Amniotic epithelial cell (primary cell): ENCODE data around the gene SLC10A6.

Experiments used
- DNase-seq: peaks from one replicate; pipeline ENCODE4 v3.0.0-alpha.2; 2010; ENCODE audit warnings: low read depth

The SLC10A6 gene

GRCh38 chr4:86848732-86849619 lies at the start of gene SLC10A6:
TSS of gene SLC10A6 (minus strand) at chr4:86849384. CDS start at chr4:86849115, 269 bp downstream.
- DNase-seq, result no peak

GRCh38 chr4:86898562-86898961 lies 49.4 kb upstream of the SLC10A6 start:
- DNase-seq, result peak; percentile 33

DNA sequence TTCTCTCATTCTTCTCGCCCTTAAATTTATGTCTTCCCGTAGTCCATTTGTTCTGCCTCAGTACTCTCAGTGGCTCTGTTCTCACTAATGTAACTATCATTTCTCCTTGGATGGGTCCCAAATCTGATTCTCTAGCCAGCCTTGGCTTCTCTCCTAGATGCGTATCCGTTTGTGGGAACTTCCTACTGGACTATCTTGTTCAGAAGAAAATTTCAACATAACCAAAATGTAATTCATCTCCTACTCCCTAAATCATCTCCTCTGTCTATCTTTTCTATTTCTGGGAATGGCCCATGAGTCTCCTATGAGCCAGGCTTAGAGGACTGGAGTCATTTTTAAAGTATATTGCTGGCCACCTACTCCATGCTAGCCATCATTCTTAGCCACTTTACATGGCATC lies 47.4 kb upstream of the SLC10A6 start:
- peak; percentile 67 for DNase-seq

DNA sequence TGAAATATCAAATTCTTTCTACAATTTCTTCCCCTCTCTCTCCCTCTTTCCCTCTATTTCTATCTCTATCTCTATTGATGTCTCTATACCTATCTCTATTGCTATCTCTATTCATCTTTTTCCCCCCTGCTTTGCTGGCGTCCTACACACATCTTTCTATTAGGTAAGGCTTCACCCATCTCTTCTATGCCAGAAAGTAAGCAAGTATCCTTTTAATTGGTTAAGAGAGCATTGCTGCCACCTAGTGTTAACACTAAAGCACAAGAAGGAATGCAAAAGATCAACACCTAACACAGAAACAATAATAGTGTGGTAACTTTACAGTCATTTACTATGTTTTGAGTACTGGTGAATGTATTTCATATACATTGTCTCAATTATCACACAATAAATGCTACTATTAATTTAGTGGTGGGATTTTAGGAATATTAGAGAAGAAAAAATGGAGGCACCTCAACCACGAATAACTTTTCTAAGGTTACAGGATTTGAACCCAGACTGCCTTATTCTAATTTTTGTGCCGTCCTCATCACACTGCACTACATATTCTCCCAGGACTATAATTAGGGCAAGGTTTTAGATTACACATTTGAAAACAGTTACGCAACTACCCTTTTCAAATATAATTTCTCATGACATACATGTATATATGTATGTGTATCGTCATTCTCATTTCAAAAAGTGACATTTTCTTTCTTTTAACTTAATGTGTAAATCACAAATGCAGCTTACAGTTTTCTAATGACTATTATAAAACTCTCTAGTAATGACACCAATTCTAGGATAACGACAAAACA lies 46.7 kb upstream of the SLC10A6 start:
- peak; percentile 72 for DNase-seq

DNA sequence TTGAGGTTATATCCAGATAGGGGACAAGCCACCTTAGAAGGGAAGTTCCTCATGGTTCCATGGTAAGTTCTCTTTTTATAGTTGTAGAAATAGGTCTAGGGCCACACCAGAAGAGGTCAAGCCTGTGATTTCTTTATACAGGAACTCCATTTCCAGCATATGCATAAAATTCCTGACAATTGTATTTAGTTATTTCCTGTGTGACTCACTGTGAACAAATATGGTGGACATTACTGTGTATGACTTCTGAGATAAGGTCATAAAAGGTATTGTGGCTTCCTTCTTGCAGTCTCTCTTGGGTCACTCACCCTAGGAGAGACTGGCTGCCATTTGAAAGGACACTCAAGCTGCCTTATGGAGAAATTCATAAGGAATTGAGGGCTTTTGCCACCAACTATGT lies 45.3 kb upstream of the SLC10A6 start:
- DNase-seq, result no peak

DNA sequence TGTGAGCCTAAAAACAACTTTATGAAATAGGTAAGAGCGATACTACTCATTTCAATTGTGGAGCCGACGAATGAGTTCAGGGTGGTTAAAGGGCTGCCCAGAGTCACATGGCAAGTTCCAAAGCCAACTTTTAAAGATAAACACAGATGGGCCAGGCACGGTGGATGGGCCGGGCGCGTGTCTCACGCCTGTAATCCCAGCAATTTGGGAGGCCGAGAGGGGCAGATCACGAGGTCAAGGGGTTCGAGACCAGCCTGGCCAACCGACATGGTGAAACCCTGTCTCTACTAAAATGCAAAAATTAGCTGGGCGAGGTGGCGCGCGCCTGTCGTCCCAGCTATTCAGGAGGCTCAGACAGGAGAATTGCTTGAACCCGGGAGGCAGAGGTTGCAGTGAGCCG lies 44.0 kb upstream of the SLC10A6 start:
- no peak for DNase-seq

DNA sequence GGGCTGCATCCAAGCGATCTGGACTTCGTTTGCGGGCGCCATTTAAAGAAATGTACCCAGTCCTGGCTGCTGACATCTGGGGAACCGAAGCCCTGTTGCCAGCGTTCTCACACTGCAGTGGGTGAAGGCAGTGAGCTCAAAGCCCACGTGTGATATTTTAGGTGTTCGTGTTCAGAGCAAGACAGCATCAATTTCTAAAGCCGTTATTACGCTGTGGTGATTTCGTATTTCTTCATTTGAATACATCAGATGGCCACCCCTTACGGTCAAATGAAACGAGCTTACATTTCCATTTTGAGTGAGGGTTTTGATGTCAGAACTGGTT lies 43.4 kb upstream of the SLC10A6 start:
- no peak for DNase-seq

DNA sequence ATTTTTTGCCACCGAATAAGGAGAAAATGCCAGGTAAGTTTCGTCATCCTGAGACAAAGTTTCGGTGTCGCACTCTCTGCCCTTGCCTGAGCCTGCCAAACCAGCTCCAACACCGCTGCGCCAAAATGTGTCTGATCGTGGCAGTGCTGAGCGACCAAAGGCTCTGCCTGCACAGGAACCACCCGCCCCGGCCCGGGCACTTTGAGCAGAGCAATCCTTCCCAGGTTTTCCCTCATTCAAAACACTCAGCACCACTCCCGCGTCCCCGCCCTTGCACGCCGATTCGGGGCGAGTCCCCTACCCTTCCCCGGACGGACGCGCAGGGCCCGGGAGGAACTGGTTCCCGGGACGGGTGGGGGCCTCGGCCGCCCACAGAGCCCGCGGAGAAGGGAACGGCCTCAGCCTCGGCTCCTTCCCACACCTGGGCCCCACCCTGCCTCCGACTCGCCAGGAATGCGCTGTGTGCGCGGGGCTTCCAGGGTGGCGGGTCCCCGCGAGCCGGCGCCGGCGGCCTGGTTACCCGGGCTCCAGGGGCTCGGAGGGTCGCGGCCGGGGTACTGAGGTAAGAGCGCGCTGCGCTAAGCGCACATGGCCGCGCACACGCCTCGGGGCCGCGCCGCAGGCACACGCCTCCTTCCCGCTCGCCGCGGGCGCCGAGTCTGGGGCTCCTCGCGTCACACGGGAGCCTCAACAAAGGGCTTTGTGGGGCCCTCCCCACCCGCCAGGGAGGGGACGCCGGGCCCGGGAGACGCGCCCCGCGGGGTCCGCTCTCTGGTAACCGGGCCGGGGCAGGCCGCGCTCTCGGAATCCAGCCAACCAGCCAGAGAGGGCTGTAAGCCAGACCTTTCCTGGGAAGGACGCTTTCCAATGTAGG lies 42.8 kb upstream of the SLC10A6 start, which contains the start of gene C4orf36:
Gene C4orf36 (minus strand): TSS at position 661 of the 874 bp plus-strand sequence. CDS start 902 bp downstream, outside the sequence.
- no peak for DNase-seq

DNA sequence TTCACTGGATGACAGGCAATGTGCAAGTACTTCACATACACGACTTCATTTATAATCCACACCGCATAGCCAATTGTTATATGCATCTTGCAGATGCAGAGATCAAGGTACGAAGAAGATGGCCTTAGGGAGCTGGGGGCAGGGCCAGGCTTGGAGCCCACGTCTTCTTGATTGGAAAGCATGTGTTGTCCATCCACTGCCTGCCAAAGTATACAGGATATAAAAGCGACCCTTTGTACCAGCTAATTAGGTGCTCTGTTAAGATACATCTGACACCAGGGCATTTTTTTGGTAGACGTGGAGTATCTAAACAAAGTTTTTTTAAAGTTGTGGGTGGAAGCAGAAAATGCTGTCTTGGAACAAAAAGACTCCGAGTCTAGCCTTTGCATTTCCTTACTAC lies 41.6 kb upstream of the SLC10A6 start:
- no peak for DNase-seq

DNA sequence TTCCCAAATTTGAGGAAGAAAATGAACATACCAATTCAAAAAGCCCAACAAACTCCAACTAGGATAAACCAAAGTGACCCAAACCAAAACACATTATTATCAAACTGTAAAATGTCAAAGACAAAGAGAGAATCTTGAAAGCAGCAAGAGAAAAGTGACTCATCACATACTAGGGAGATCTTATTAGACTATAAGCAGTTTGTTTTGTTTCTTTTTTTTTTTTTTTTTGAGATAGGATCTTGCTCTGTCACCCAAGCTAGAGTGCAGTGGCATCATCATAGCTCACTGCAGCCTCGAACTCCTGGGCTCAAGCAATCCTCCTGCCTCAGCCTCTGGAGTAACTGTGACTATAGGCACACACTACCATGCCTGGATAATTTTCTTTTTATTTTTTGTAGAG lies 30.5 kb upstream of the SLC10A6 start:
- DNase-seq, result no peak

- no peak for DNase-seq
These were observed 29.5 kb upstream of the SLC10A6 start for GRCh38 chr4:86878640-86879039.

- DNase-seq, result no peak
These were observed 27.9 kb upstream of the SLC10A6 start for GRCh38 chr4:86876894-86877685.

DNA sequence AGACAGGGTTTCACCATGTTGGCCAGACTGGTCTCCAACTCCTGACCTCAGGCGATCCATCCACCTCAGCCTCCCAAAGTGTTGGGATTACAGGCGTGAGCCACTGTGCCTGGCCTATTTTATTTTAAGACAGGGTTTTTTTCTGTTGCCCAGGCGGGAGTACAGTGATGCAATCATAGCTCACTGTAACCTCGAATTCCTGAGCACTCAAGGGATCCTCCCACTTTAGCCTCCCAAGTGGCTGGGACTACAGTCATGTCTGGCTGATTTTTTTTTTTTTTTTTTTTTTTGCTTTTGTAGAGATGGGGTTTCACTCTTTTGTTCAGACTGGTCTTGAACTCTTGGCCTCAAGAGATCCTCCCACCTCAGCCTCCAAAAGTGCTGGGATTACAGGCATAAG lies 26.3 kb upstream of the SLC10A6 start:
- DNase-seq, result peak; percentile 33

DNA sequence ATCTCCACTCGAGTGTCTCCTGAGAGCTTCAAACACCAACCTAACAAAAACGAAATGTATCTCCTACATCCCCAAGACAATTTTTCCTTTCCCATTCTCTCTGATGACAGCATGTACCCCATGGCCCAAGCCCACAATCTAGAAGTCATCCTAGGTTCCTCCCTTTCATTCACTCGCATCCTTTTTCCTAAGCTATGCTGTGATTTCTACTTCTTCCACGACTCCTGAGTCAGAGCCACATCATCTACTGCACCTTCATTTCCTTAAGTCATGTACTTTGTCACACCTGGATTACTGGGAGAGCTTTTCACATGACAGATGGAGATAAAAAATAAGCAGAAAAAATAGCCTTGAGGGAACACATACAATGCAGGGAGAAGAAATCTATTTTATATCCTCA lies 23.0 kb upstream of the SLC10A6 start:
- DNase-seq, result no peak

DNA sequence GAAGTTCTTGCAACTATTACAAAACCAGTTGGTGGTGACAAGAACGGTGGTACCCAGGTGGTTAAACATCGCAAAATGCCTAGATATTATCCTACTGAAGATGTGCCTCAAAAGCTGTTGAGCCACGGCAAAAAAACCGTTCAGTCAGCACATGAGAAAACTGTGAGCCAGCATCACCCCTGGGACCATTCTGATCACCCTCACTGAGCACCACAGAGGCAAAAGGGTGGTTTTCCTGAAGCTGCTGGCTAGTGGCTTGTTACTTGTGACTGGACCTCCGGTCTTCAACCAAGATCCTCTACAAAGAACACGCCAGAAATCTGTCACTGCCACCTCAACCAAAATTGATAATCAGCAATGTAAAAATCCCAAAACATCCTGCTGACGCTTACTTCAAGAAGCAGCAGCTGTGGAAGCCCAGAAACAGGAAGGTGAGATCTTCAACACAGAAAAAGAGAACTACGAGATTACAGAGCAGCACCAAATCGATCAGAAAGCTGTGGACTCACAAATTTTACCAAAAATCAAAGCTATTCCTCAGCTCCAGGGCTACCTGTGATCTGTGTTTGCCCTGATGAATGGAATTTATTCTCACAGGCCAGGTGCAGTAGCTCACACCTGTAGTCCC lies 21.4 kb upstream of the SLC10A6 start:
- no peak for DNase-seq

DNA sequence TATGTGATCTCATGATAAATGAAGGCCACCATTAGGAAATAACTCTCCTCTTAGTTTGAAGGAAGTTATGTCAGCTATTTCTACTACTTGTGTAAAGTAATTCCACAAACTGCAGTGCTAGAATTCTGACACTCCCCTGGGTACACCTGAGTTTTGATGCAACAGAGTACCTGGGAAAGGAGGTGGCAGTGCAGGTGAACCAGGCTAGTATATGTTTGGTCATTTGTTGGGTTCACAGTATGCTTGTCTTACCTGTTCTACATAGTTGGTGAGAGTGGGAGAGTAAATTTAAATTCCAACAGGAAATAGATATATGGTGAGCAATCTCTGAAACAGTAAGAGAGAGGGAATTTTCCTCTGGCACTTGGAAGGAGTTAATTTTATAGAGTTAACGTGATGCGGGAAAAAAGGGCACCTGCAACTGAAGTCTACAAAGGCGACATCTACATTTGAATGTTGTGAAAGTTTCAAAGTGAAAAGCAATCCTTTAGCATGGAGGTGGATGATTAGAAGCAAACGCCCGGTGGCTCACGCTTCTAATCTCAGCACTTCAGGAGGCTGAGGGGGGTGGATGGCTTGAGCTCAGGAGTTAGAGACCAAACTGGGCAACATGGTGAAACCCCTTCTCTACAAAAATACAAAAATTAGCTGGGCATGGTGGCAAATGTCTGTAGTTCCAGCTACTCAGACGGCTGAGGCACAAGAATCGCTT lies 8.3 kb upstream of the SLC10A6 start:
- DNase-seq, result no peak

DNA sequence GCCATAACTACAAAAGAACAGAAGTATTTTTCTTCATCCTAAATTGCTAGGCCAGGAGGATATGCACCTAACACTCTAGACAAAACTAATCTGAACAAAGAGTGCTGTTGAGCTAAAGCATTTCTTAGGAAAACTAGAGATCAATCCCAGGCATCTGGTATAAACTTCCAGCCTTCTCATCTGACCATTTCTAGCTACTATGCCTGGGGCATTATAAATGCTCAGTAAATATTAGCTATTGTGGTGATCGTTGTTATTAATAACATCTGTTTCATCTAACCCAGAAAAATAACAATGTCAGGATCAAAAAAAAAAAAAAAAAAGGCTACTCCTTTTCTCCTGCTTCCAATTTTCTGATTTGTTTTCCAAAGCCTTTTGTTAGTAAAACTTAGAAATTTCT lies 7.7 kb upstream of the SLC10A6 start:
- no peak for DNase-seq

GRCh38 chr4:86855572-86855971 lies 6.4 kb upstream of the SLC10A6 start:
- DNase-seq, result peak; percentile 72

GRCh38 chr4:86853209-86853608 lies 4.0 kb upstream of the SLC10A6 start:
- no peak for DNase-seq

DNA sequence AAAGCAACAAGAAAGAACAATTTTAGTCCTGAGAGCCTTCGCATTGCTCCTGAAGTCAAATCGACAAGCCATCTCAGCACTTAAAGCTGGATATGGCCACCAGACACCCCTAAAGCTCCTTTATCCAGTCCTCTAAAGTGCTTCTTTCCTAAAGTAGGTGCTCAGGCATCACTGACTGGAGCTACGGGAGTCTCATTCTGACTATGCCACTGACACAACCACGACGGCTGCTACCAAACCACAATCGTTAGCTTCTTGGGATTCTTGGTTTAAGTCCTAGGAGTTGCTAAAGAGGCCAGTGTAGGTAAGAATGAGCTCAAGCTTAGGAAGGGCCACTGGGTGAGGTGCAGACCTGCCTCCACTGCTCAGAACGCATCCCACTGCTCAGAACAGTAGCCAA lies 1.0 kb downstream of the SLC10A6 start:
- DNase-seq, result peak; percentile 22
